ENCODE measurements around the gene PTBP3. TPM values are rescaled to one million over a fixed set of nuclear protein-coding genes. Genes with fewer than 3 reads are reported as not detected.
"Not testable (repeated sequence)": the region's sequence is repeated elsewhere in the genome, so short reads cannot be mapped to it uniquely, and the experiment has no call there.

The PTBP3 gene
- polyA plus RNA-seq, 1 of the 3 experiments (the other 2 are of a cell fraction) = 6.1 TPM

GRCh38 chr9:112366591-112366990 is 33.2 kb upstream of the PTBP3 start:
- Histone ChIP-seq H3K4me3 (ENCODE audit: low read depth in 2 of 2, low read length in 1 of 2) (no peak overlapping the region), H3K4me2 (no peak overlapping the region), H3K9ac (no peak overlapping the region), H3K4me1 (ENCODE audit: control insufficient read depth in 1 of 2, insufficient read depth in 2 of 2, low read depth in 1 of 2, low read length in 1 of 2) (no peaks in the 10 kb centered on the region), H4K20me1 (ENCODE audit: insufficient read depth) (no peaks in the 10 kb centered on the region), H3K36me3 (replicated peaks in 1 of 2; ENCODE audit: control insufficient read depth in 1 of 2, insufficient read depth in 2 of 2, low read length in 1 of 2) (no peaks in the 10 kb centered on the region), H3K27ac (ENCODE audit: low read depth in 2 of 2, low read length in 1 of 2) (no peak overlapping the region), H2AFZ (ENCODE audit: low read depth) (no peak overlapping the region), H3K9me3 (peaks cover 3% of the 10 kb centered on the region; the same call in 1 of the 2 replicates), H3K9me2 (no peaks in the 10 kb centered on the region), H3K79me2 (ENCODE audit: insufficient read depth) (no peaks in the 10 kb centered on the region), H3K27me3 (ENCODE audit: insufficient read depth) (no peaks in the 10 kb centered on the region), H3F3A (replicated peaks; ENCODE audit: insufficient read depth) (no peaks in the 10 kb centered on the region)
- POLR2A ChIA-PET = interaction anchor here (1.6 kb wide), 1 partner anchor 13 kb away, joined by 4 read pairs; the partner anchor contains the start of gene HSDL2
- CTCF ChIA-PET = interaction anchor here (0.6 to 1.6 kb wide), 10 partner anchors 8 to 606 kb away, joined by 3 to 7 read pairs (median 4); partner anchors contain the start of genes HSDL2 and UGCG
- 71% methylated on average over 3 of the region's 3 CpGs for WGBS (ENCODE audit: low lambda C conversion rate)
- TF ChIP-seq MEF2A (IDR thresholded peaks at IDR 0.05; ENCODE audit: borderline replicate concordance, low read depth) = no peak
- TF ChIP-seq POLR2AphosphoS5 (IDR thresholded peaks at IDR 0.05; ENCODE audit: low read depth, low read length) = no peak
- TF ChIP-seq NFIC (IDR thresholded peaks at IDR 0.05; ENCODE audit: borderline replicate concordance) = no peak
- TF ChIP-seq SIN3A (IDR thresholded peaks at IDR 0.05; ENCODE audit: borderline replicate concordance, low read depth, low read length) = no peak
- TF ChIP-seq RFX5 (IDR thresholded peaks at IDR 0.05; ENCODE audit: low read length) = no peak
- no peak for TF ChIP-seq USF1 (IDR thresholded peaks at IDR 0.05; ENCODE audit: borderline replicate concordance, low read depth)
- no peak for TF ChIP-seq TAF1 (IDR thresholded peaks at IDR 0.05; ENCODE audit: borderline replicate concordance, low read depth, low read length)
- no peak for TF ChIP-seq IRF3 (IDR thresholded peaks at IDR 0.05; ENCODE audit: low read depth, low read length)
- TF ChIP-seq MAX (IDR thresholded peaks at IDR 0.05; ENCODE audit: low read depth) = no peak
- no peak for TF ChIP-seq NRF1 (IDR thresholded peaks at IDR 0.05; ENCODE audit: low read depth, low read length)
- TF ChIP-seq USF2 (IDR thresholded peaks at IDR 0.05; ENCODE audit: borderline replicate concordance, low read depth, low read length) = no peak
- TF ChIP-seq YY1 (IDR thresholded peaks at IDR 0.05; ENCODE audit: low read depth) = no peak
- TF ChIP-seq SMC3 (IDR thresholded peaks at IDR 0.05; ENCODE audit: low read depth, low read length) = no peak
- DNase-seq = no peak

- H3K27ac ChIP-seq (ENCODE audit: low read depth in 2 of 2, low read length in 1 of 2); H3K4me3 ChIP-seq (ENCODE audit: low read depth in 2 of 2, low read length in 1 of 2); H3K27me3 ChIP-seq (ENCODE audit: insufficient read depth); H3K4me2 ChIP-seq; H2AFZ ChIP-seq (ENCODE audit: low read depth); H3K9me3 ChIP-seq; H3K79me2 ChIP-seq (ENCODE audit: insufficient read depth); H3K9ac ChIP-seq; POLR2A ChIA-PET; DNase-seq; H3F3A ChIP-seq (replicated peaks; ENCODE audit: insufficient read depth); H3K36me3 ChIP-seq (replicated peaks in 1 of 2; ENCODE audit: control insufficient read depth in 1 of 2, insufficient read depth in 2 of 2, low read length in 1 of 2); H3K4me1 ChIP-seq (ENCODE audit: control insufficient read depth in 1 of 2, insufficient read depth in 2 of 2, low read depth in 1 of 2, low read length in 1 of 2); H4K20me1 ChIP-seq (ENCODE audit: insufficient read depth); H3K9me2 ChIP-seq: not testable (repeated sequence)
- WGBS (ENCODE audit: low lambda C conversion rate) = 100% methylated on average over 3 of the region's 3 CpGs
- CTCF ChIA-PET = interaction anchor here (1.3 to 1.5 kb wide), 3 partner anchors 32 to 279 kb away, joined by 3 to 7 read pairs (median 4); partner anchors contain the start of gene PTBP3
Observed at GRCh38 chr9:112365257-112365656, 31.8 kb upstream of the PTBP3 start.
